Endothelial cell of umbilical vein (primary cell): ENCODE data around the gene TSGA10IP. TPM values are rescaled to one million over a fixed set of nuclear protein-coding genes. Genes with fewer than 3 reads are reported as not detected.

Experiments used
- BruUV-seq: library from RNA; stranded (reverse); fragments of 400-500 nt; replicated peaks from 2 replicates; lab custom pipeline; 2021; lab: Mats Ljungman, UMichigan
- CTCF ChIA-PET: fragments of 300-600, 350-600 bp; sonication (Branson Sonifier 250); formaldehyde crosslinking; loops from one replicate; lab custom pipeline; 2021; ENCODE audit warnings: antibody characterized with exemption, inconsistent platforms; lab: Charles Lee
- POLR2A ChIA-PET: fragments of 300-600, 350-600 bp; sonication (Branson Sonifier 250); formaldehyde crosslinking; loops from one replicate; lab custom pipeline; 2021; ENCODE audit warnings: antibody characterized with exemption, inconsistent platforms; lab: Charles Lee
- DNase-seq: peaks from one replicate; pipeline ENCODE4 v3.0.0-alpha.2; 2011; ENCODE audit warnings: low read depth, low spot score
- FAIRE-seq: peaks from 2 replicates; lab custom pipeline; 2011; peaks lifted over from hg19 to GRCh38; lab: Jason Lieb, UNC
- H2AFZ ChIP-seq: 2 replicates; pipeline ENCODE4 v1.6.0; 2012; ENCODE audit warnings: low read depth, low read length, control low read depth, inconsistent platforms
- H3K27ac ChIP-seq: 2 replicates; pipeline ENCODE4 v1.5.1; 2011; ENCODE audit warnings: low read depth, mild to moderate bottlenecking, control low read depth, low read length, moderate library complexity; ENCODE audit not compliant: insufficient read depth
- H3K27me3 ChIP-seq, 2 experiments: 2 replicates each; pipeline versions ENCODE4 v1.6.0 to v1.6.1; 2011; ENCODE audit warnings: low read length in 2 of 2, mixed read lengths in 1 of 2; ENCODE audit not compliant: control insufficient read depth in 2 of 2, insufficient read depth in 2 of 2
- H3K36me3 ChIP-seq, 2 experiments: 2 replicates in 1 of 2; 3 replicates in 1 of 2; pipeline ENCODE4 v1.5.1; 2011; ENCODE audit warnings: low read length in 2 of 2, mild to moderate bottlenecking in 1 of 2, moderate library complexity in 1 of 2; ENCODE audit not compliant: control insufficient read depth in 2 of 2, insufficient read depth in 2 of 2; ENCODE audit errors: extremely low read depth in 1 of 2
- H3K4me1 ChIP-seq: 3 replicates; pipeline ENCODE4 v1.5.1; 2011; ENCODE audit warnings: mild to moderate bottlenecking, low read length; ENCODE audit not compliant: control insufficient read depth, insufficient read depth; ENCODE audit errors: extremely low read depth
- H3K4me2 ChIP-seq: 2 replicates; pipeline ENCODE4 v1.6.1; 2011; ENCODE audit warnings: low read length, control low read depth, mixed read lengths; ENCODE audit not compliant: insufficient read depth
- H3K4me3 ChIP-seq, 3 experiments: fragments of 200-600 bp in 1 of 3; sonication (generic), shearing (Covaris generic) in 1 of 3; replicated peaks in 1 of 3; 2 replicates each; pipeline ENCODE4 v1.5.1; 2011 to 2016; ENCODE audit warnings: control low read depth in 3 of 3, low read length in 3 of 3, mild to moderate bottlenecking in 2 of 3, inconsistent platforms in 1 of 3, low read depth in 1 of 3, moderate library complexity in 1 of 3; ENCODE audit not compliant: insufficient read depth in 1 of 3
- H3K79me2 ChIP-seq: 2 replicates; pipeline ENCODE4 v1.6.0; 2012; ENCODE audit warnings: low read length, inconsistent platforms; ENCODE audit not compliant: control insufficient read depth, insufficient read depth
- H3K9ac ChIP-seq: replicated peaks from 2 replicates; pipeline ENCODE3; 2011; ENCODE audit warnings: low read length, control low read depth; ENCODE audit not compliant: insufficient read depth; ENCODE audit errors: extremely low read depth
- H3K9me1 ChIP-seq: replicated peaks from 3 replicates; pipeline ENCODE4 v1.6.0; 2011; ENCODE audit warnings: mild to moderate bottlenecking, low read length; ENCODE audit not compliant: control insufficient read depth, insufficient read depth; ENCODE audit errors: extremely low read depth
- H3K9me3 ChIP-seq: replicated peaks from 2 replicates; pipeline ENCODE4 v1.5.1; 2012; ENCODE audit warnings: low read length, inconsistent platforms; ENCODE audit not compliant: control insufficient read depth, insufficient read depth
- H4K20me1 ChIP-seq: replicated peaks from 2 replicates; pipeline ENCODE3; 2011; ENCODE audit warnings: mild to moderate bottlenecking, low read length; ENCODE audit not compliant: control insufficient read depth, insufficient read depth; ENCODE audit errors: extremely low read depth
- EZH2 ChIP-seq: IDR thresholded peaks from 2 replicates; pipeline ENCODE4 v1.6.1; 2012; ENCODE audit warnings: borderline replicate concordance, low read depth, mild to moderate bottlenecking, moderate library complexity, low read length, inconsistent platforms; ENCODE audit not compliant: severe bottlenecking
- FOS ChIP-seq: IDR thresholded peaks from 2 replicates; pipeline ENCODE4 v1.6.1; 2011; ENCODE audit warnings: mild to moderate bottlenecking, low read length, moderate library complexity, borderline replicate concordance; ENCODE audit not compliant: insufficient read depth
- GATA2 ChIP-seq: IDR thresholded peaks from 2 replicates; pipeline ENCODE4 v1.7.0; 2011; ENCODE audit warnings: low read depth, mild to moderate bottlenecking, moderate library complexity, mixed read lengths, low read length; ENCODE audit not compliant: insufficient read length, insufficient read depth
- JUN ChIP-seq: IDR thresholded peaks from 2 replicates; pipeline ENCODE4 v1.6.1; 2011; ENCODE audit warnings: borderline replicate concordance, low read depth; ENCODE audit not compliant: insufficient read length, insufficient read depth
- MYC ChIP-seq: IDR thresholded peaks from one replicate; pipeline ENCODE4 v1.6.1; 2011; ENCODE audit warnings: mild to moderate bottlenecking, low read depth, low read length
- POLR2A ChIP-seq: IDR thresholded peaks from 2 replicates; pipeline ENCODE4 v1.6.1; 2012; ENCODE audit warnings: low read depth, mild to moderate bottlenecking, control low read depth, low read length
- POLR2AphosphoS5 ChIP-seq: IDR thresholded peaks from 2 replicates; pipeline ENCODE4 v1.6.1; 2012; ENCODE audit warnings: low read depth, mild to moderate bottlenecking, control low read depth, low read length, moderate library complexity; ENCODE audit not compliant: insufficient read depth
- dilution Hi-C: fragments of 300-500 bp; cut with MboI; formaldehyde crosslinking; loops from one replicate; pipeline ENCODE4 v1.15.0; 2019; ENCODE audit warnings: low sequenced_read_pairs; ENCODE audit not compliant: extremely low pct_ligation_motif_present
- intact Hi-C: fragments of 100-400 bp; cut with micrococcal nuclease; formaldehyde crosslinking; loops from one replicate; pipeline ENCODE4 v1.10.0; 2022
- polyA plus RNA-seq, 4 experiments: library from polyadenylated mRNA; depleted of rRNA in 3 of 4; stranded (reverse) in 3 of 4; unstranded in 1 of 4; fragments of >200 nt; gene quantifications; 2 replicates each; pipeline versions ENCODE4 v1.2.1 to v1.2.3, GENCODE V29; 2011 to 2012; ENCODE audit warnings: missing spikeins in 1 of 4
- total RNA-seq: library from RNA; stranded (reverse); gene quantifications from 2 replicates; pipeline ENCODE4 v1.2.3, GENCODE V29; 2021
- TF ChIP-seq, protein P1 (sequence below): IDR thresholded peaks from 2 replicates; pipeline ENCODE4 v1.6.1; 2011; ENCODE audit not compliant: insufficient read depth, insufficient read length
- TF ChIP-seq, protein P2 (sequence below), 2 donors: IDR thresholded peaks; 1 replicate in 1 of 2; 2 replicates in 1 of 2; pipeline ENCODE4 v1.5.1; 2011; ENCODE audit warnings: low read length in 2 of 2, mild to moderate bottlenecking in 2 of 2, moderate library complexity in 2 of 2, control low read depth in 1 of 2, inconsistent platforms in 1 of 2, low read depth in 1 of 2; ENCODE audit not compliant: insufficient read depth in 1 of 2; ENCODE audit errors: extremely low read depth in 1 of 2

The TSGA10IP gene
- total and polyA plus RNA-seq, 2 donors (not counting 3 experiments of a cell fraction or from before 2014, with no cell fraction given): not detected

DNA sequence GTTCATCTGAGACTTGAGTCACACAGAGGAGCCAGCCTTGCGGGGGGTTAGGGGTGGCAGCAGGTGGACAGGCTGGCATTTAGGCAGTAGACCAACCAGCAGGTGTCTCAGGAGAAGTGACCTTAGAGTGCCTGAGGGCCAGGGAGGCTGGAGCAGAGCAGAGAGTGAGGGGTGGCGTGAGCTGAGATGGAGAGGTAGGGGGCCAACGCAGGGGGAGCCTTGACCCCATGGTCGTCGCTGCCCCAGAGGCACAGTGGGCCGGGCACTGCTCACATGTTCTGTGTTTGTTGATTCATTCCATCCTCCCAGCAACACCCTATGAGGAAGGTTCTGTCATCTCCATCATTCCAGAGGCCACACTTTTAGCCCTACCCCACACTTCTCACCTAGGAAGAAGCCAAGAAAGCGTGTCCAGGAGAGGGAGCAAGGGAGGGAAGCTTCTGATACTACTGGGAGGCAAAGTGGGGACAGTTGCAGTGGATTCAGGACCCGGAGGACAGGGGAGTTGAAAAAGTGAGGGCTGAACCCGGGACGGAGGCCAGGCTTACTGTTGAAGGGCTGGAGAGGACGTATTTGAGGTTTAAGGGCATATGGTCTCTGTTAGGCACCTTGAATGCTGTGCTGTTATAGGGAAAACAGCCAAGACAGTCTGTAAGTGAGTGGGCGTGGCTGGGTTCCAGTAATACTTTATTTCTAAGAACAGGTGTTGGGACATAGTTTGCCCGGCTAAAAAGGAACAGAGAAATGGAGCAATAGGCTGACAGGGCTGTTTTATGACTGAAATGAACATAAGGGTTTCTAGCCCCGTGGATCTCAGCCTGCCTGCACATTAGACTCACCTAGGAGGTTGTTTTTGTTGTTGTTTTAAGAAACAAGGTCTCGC, 23.6 kb downstream of the TSGA10IP start:
- intact Hi-C loops (no loop called here), dilution Hi-C loops (no loop called here)
- Histone ChIP-seq H3K9ac (no peak overlapping the region), H3K4me2 (no peak overlapping the region), H3K4me1 (no peaks in the 10 kb centered on the region), H3K36me3 (peaks cover 13 to 60% of the 10 kb centered on the region in 2 experiments), H3K9me3 (no peaks in the 10 kb centered on the region), H2AFZ (no peak overlapping the region), H3K27me3 (no peaks in the 10 kb centered on the region), H3K27ac (no peak overlapping the region), H3K79me2 (peaks cover 7% of the 10 kb centered on the region), H3K4me3 (no peak overlapping the region), H4K20me1 (no peaks in the 10 kb centered on the region), H3K9me1 (no peaks in the 10 kb centered on the region)
- CTCF ChIA-PET: no interaction called here
- DNase-seq (no peak), FAIRE-seq (no peak)
- POLR2A ChIA-PET: no interaction called here
- TF ChIP-seq GATA2 (no peak), FOS (no peak), JUN (no peak), MYC (no peak), POLR2A (no peak), EZH2 (no peak), POLR2AphosphoS5 (no peak)
- TF ChIP-seq, protein P1, sequence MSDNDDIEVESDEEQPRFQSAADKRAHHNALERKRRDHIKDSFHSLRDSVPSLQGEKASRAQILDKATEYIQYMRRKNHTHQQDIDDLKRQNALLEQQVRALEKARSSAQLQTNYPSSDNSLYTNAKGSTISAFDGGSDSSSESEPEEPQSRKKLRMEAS: no peak
- TF ChIP-seq, protein P2, sequence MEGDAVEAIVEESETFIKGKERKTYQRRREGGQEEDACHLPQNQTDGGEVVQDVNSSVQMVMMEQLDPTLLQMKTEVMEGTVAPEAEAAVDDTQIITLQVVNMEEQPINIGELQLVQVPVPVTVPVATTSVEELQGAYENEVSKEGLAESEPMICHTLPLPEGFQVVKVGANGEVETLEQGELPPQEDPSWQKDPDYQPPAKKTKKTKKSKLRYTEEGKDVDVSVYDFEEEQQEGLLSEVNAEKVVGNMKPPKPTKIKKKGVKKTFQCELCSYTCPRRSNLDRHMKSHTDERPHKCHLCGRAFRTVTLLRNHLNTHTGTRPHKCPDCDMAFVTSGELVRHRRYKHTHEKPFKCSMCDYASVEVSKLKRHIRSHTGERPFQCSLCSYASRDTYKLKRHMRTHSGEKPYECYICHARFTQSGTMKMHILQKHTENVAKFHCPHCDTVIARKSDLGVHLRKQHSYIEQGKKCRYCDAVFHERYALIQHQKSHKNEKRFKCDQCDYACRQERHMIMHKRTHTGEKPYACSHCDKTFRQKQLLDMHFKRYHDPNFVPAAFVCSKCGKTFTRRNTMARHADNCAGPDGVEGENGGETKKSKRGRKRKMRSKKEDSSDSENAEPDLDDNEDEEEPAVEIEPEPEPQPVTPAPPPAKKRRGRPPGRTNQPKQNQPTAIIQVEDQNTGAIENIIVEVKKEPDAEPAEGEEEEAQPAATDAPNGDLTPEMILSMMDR (IDR thresholded peaks at IDR 0.05; ENCODE audit: extremely low read depth in 1 of 2, insufficient read depth in 1 of 2, low read depth in 1 of 2, low read length in 2 of 2): no peak
- no TSS peak for BruUV-seq
